CD4-positive, alpha-beta T cell treated with Interleukin-6 for 4 hours (primary cell): ENCODE measurements around the gene B3GNT5.
A peak's percentile ranks its signal among the peaks of the same experiment; 100 is the strongest.

ENCODE experiments used
- DNase-seq: peaks from one replicate; pipeline ENCODE4 v3.0.0-alpha.2; 2020; ENCODE audit warnings: mixed read lengths

Gene B3GNT5

GRCh38 chr3:183266454-183266853 is 13.4 kb downstream of the B3GNT5 start:
- no peak for DNase-seq

- DNase-seq = no peak
Measured at GRCh38 chr3:183267140-183267539, 14.1 kb downstream of the B3GNT5 start.

- no peak for DNase-seq
Measured at GRCh38 chr3:183268366-183268765, 15.3 kb downstream of the B3GNT5 start.

GRCh38 chr3:183269345-183269744 is 16.3 kb downstream of the B3GNT5 start:
- DNase-seq = no peak

- DNase-seq = no peak
Measured at GRCh38 chr3:183270344-183270743, 17.3 kb downstream of the B3GNT5 start.

GRCh38 chr3:183272142-183272541 is 19.1 kb downstream of the B3GNT5 start:
- DNase-seq = no peak

GRCh38 chr3:183272791-183273190 is 19.7 kb downstream of the B3GNT5 start:
- DNase-seq = no peak

- DNase-seq = no peak
Measured at GRCh38 chr3:183274609-183275008, 21.6 kb downstream of the B3GNT5 start.

GRCh38 chr3:183275418-183275817 is 22.4 kb downstream of the B3GNT5 start:
- peak; percentile 6 for DNase-seq

GRCh38 chr3:183275937-183276336 is 22.9 kb downstream of the B3GNT5 start:
- no peak for DNase-seq

- DNase-seq = no peak
Measured at GRCh38 chr3:183277260-183277659, 24.2 kb downstream of the B3GNT5 start.

- no peak for DNase-seq
Measured at GRCh38 chr3:183278479-183279088, 25.5 kb downstream of the B3GNT5 start.

- DNase-seq = no peak
Measured at GRCh38 chr3:183279371-183279770, 26.3 kb downstream of the B3GNT5 start.

GRCh38 chr3:183281126-183281797 is 28.2 kb downstream of the B3GNT5 start:
- DNase-seq = no peak

- no peak for DNase-seq
Measured at GRCh38 chr3:183283886-183284285, 30.8 kb downstream of the B3GNT5 start.

- no peak for DNase-seq
Measured at GRCh38 chr3:183284570-183284969, 31.5 kb downstream of the B3GNT5 start.

- no peak for DNase-seq
Measured at GRCh38 chr3:183285318-183285717, 32.3 kb downstream of the B3GNT5 start.

GRCh38 chr3:183285828-183286457 is 32.9 kb downstream of the B3GNT5 start:
- DNase-seq = peak; percentile 90

GRCh38 chr3:183287301-183287971 is 34.4 kb downstream of the B3GNT5 start:
- DNase-seq = no peak

- no peak for DNase-seq
Measured at GRCh38 chr3:183288117-183288516, 35.1 kb downstream of the B3GNT5 start.

- DNase-seq = no peak
Measured at GRCh38 chr3:183290216-183290615, 37.2 kb downstream of the B3GNT5 start.

GRCh38 chr3:183291497-183292031 is 38.5 kb downstream of the B3GNT5 start:
- no peak for DNase-seq

GRCh38 chr3:183293966-183294365 is 40.9 kb downstream of the B3GNT5 start:
- DNase-seq = no peak
